Smooth muscle cell (in vitro differentiated cells): ENCODE data around the gene NPPA. TPM values are rescaled to one million over a fixed set of nuclear protein-coding genes. Genes with fewer than 3 reads are reported as not detected.

ENCODE experiments used
- DNase-seq: peaks from one replicate; lab custom pipeline; 2025; ENCODE audit not compliant: unreplicated experiment; lab: John Stamatoyannopoulos, UW
- H2AFZ ChIP-seq: fragments of 200-600 bp; sonication (generic); 2 replicates; pipeline ENCODE4 v1.6.0; 2016; ENCODE audit warnings: antibody characterized with exemption, low read depth, mild to moderate bottlenecking
- H3F3A ChIP-seq: fragments of 200-600 bp; sonication (generic); 2 replicates; pipeline ENCODE4 v1.6.0; 2017; ENCODE audit warnings: antibody characterized with exemption, low read depth
- H3K27ac ChIP-seq: fragments of 200-600 bp; sonication (generic); 2 replicates; pipeline ENCODE4 v1.5.1; 2016; ENCODE audit warnings: low read depth, mild to moderate bottlenecking
- H3K27me3 ChIP-seq: fragments of 200-600 bp; sonication (generic); 2 replicates; pipeline ENCODE4 v1.6.1; 2016; ENCODE audit warnings: low read depth, mild to moderate bottlenecking
- H3K36me3 ChIP-seq: fragments of 200-600 bp; sonication (generic); 2 replicates; pipeline ENCODE4 v1.5.1; 2016; ENCODE audit warnings: low read depth
- H3K4me1 ChIP-seq: fragments of 200-600 bp; sonication (generic); 2 replicates; pipeline ENCODE4 v1.5.1; 2016; ENCODE audit warnings: low read depth
- H3K4me2 ChIP-seq: fragments of 200-600 bp; sonication (generic); 2 replicates; pipeline ENCODE4 v1.6.0; 2016; ENCODE audit warnings: mild to moderate bottlenecking
- H3K4me3 ChIP-seq: fragments of 200-600 bp; sonication (generic); 2 replicates; pipeline ENCODE4 v1.5.1; 2016; ENCODE audit warnings: mild to moderate bottlenecking
- H3K79me2 ChIP-seq: fragments of 200-600 bp; sonication (generic); 2 replicates; pipeline ENCODE4 v1.6.0; 2016; ENCODE audit warnings: low read depth, mild to moderate bottlenecking
- H3K9ac ChIP-seq: fragments of 200-600 bp; sonication (generic); 2 replicates; pipeline ENCODE4 v1.6.0; 2016; ENCODE audit warnings: low read depth
- H3K9me3 ChIP-seq: fragments of 200-600 bp; sonication (generic); replicated peaks from 2 replicates; pipeline ENCODE4 v1.5.1; 2016; ENCODE audit warnings: low read depth
- H4K20me1 ChIP-seq: fragments of 200-600 bp; sonication (generic); 2 replicates; pipeline ENCODE4 v1.6.0; 2016; ENCODE audit warnings: low read depth
- CTCF ChIP-seq: fragments of 200-600 bp; sonication (generic); IDR thresholded peaks from 2 replicates; pipeline ENCODE4 v1.5.1; 2017; ENCODE audit warnings: borderline replicate concordance, mild to moderate bottlenecking, antibody characterized with exemption; ENCODE audit not compliant: insufficient read depth, poor library complexity, severe bottlenecking
- WGBS: methylation state at CpG from one replicate; pipeline ENCODE4 v1.1.7; 2016; ENCODE audit warnings: low lambda C conversion rate; 5-methylcytosine and 5-hydroxymethylcytosine counted together
- polyA plus RNA-seq: library from polyadenylated mRNA; unstranded; fragments of >200 nt; fragmentation: Nextera tagmentation; extraction: Ambion mirVana; gene quantifications from 2 replicates; pipeline ENCODE4 v1.2.1, GENCODE V29; 2016
- total RNA-seq: library from RNA; depleted of rRNA; stranded (reverse); fragments of >200 nt; gene quantifications from 2 replicates; pipeline ENCODE4 v1.2.3, GENCODE V29; 2014

The NPPA gene
- total and polyA plus RNA-seq, 2 experiments from 2014 or later = 0.48 TPM; not detected in 1

DNA sequence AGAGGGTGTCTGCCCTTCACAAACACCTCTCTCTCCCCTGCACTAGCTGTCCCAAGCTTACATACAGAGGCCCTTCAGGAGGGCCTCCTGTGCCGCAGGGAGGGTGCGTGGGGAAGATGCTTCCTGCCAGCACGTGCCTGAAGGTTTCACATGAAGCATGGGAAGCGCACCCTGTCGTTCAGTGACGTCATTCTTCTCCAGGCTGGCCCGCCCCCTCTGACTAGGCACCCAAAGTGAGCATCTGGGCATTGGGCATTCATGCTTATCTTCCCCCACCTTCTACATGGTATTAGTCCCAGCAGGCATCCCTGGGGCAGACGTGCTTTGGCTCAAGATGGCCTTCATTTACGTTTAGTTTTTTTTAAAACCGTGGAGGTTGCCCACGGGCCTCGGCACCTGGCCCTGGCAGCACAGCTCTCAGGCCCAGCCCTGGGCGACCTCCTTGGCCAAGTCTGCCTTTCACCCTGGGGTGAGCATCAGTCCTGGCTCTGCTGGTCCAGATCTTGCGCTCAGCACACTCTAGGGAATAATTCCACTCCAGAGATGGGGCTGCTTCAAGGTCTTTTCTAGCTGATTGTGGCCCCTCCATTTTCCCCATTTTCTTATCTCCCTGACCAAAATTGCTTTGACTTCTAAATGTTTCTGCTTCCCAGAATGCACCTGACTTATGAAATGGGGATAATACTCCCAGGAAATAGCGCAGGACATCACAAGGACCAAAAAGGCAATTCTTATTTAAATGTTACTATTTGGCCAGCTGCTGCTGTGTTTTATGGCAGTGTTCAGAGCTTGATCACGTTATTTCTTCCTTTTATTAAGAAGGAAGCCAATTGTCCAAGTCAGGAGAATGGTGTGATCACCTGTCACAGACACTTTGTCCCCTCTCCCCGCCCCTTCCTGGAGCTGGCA is 6.1 kb downstream of the NPPA start:
- no peak overlapping the region for H3K4me2 ChIP-seq
- no peak for DNase-seq
- no peaks in the 10 kb centered on the region for H3K36me3 ChIP-seq
- no peaks in the 10 kb centered on the region for H3F3A ChIP-seq
- no peaks in the 10 kb centered on the region for H3K4me1 ChIP-seq
- peaks cover 58% of the 10 kb centered on the region for H4K20me1 ChIP-seq
- H3K9me3 ChIP-seq = no peaks in the 10 kb centered on the region
- no peaks in the 10 kb centered on the region for H3K27me3 ChIP-seq
- no peak overlapping the region for H2AFZ ChIP-seq
- no peak overlapping the region for H3K9ac ChIP-seq
- no peak overlapping the region for H3K27ac ChIP-seq
- no peak overlapping the region for H3K4me3 ChIP-seq
- WGBS = 97% methylated on average over 17 of the region's 17 CpGs
- no peaks in the 10 kb centered on the region for H3K79me2 ChIP-seq
- no peak for TF ChIP-seq CTCF

DNA sequence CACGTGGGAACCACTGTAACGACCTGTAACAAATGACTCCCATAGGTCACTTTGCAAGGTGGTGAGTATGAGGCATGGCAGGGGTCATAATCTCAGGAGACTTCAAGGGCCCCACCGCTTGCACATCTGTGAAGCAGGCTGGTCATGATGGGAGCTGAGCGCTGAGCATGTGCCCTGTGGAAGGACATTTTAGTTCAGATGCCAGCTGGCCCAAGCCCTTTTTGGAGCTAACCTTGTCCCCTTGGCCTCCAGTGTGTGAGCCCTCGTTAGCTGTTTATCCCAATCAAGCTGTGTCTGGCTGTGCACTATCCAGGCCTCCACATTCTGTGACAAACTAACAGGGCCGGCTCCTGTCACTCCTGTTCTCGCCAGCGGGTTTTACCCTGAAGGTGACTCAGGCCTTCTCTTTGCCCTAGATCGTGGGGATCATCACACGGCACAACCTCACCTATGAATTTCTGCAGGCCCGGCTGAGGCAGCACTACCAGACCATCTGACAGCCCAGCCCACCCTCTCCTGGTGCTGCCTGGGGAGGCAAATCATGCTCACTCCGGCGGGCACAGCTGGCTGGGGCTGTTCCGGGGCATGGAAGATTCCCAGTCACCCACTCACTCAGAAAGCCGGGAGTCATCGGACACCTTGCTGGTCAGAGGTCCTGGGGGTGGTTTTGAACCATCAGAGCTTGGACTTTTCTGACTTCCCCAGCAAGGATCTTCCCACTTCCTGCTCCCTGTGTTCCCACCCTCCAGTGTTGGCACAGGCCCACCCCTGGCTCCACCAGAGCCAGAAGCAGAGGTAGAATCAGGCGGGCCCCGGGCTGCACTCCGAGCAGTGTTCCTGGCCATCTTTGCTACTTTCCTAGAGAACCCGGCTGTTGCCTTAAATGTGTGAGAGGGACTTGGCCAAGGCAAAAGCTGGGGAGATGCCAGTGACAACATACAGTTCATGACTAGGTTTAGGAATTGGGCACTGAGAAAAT is 7.6 kb downstream of the NPPA start:
- no peak overlapping the region for H3K4me2 ChIP-seq
- no peaks in the 10 kb centered on the region for H3K9me3 ChIP-seq
- H3K4me1 ChIP-seq = no peaks in the 10 kb centered on the region
- H3K27ac ChIP-seq = no peak overlapping the region
- peaks cover 55% of the 10 kb centered on the region for H4K20me1 ChIP-seq
- H3K27me3 ChIP-seq = no peaks in the 10 kb centered on the region
- no peaks in the 10 kb centered on the region for H3K36me3 ChIP-seq
- no peak for DNase-seq
- no peak overlapping the region for H2AFZ ChIP-seq
- no peaks in the 10 kb centered on the region for H3F3A ChIP-seq
- no peaks in the 10 kb centered on the region for H3K79me2 ChIP-seq
- no peak for TF ChIP-seq CTCF
- H3K9ac ChIP-seq = no peak overlapping the region
- 98% methylated on average over 20 of the region's 20 CpGs for WGBS
- H3K4me3 ChIP-seq = no peak overlapping the region

DNA sequence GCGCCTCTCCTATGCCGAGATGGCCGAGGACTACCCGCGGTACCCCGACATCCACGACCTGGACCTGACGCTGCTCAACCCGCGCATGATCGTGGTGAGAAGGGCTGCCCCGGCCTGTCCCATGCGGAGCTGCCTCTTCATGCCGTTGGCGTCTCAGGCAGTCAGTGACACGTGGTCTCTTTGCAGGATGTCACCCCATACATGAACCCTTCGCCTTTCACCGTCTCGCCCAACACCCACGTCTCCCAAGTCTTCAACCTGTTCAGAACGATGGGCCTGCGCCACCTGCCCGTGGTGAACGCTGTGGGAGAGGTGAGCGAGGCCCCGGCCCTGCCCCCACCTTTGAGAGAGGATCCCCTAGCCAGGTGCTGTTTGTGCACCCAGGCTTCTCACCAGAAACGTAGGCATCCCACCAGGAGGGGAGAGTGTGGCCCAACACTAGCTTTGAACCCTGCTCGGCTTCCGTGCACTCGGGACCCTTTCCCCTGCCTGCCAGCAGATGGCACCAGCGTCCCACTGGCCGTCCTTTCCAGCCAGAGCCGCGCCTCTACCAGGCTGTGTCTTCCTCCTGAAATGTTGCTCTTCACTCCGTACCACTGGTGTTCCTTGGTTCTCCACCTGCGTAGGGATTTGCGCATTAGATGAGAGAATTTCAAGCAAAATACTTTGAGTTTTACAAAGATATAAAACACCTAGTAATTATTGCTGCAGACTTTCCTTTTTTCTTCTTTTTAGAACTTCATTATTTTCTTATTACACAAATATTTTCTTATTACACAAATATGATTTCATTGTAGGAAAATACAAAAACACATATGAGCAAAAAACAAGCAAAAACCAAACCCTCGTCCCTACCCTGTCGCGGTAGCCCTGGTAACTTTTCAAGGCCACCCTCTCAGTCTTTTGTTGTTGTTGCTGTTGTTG is 9.0 kb downstream of the NPPA start:
- TF ChIP-seq CTCF = peak; percentile 90
- Histone ChIP-seq H3K27me3 (no peaks in the 10 kb centered on the region), H3K27ac (no peak overlapping the region), H3K36me3 (no peaks in the 10 kb centered on the region), H3K4me2 (no peak overlapping the region), H4K20me1 (peaks cover 44% of the 10 kb centered on the region), H3K4me3 (no peak overlapping the region), H3K4me1 (no peaks in the 10 kb centered on the region), H3F3A (no peaks in the 10 kb centered on the region), H3K79me2 (no peaks in the 10 kb centered on the region), H3K9me3 (no peaks in the 10 kb centered on the region), H3K9ac (no peak overlapping the region), H2AFZ (no peak overlapping the region)
- 76% methylated on average over 40 of the region's 40 CpGs for WGBS
- peak; percentile 8 for DNase-seq
